Nephron progenitor cell (in vitro differentiated cells): Measurements from ENCODE around the gene GNAO1.
"Not testable (repeated sequence)": the region's sequence is repeated elsewhere in the genome, so short reads cannot be mapped to it uniquely, and the experiment has no call there.

Experiments
- DNase-seq: peaks from one replicate; pipeline ENCODE4 v3.0.0; 2021
- H3K27ac Mint-ChIP-seq: 2 replicates; pipeline ENCODE4 v1.8.0; 2021; ENCODE audit warnings: mild to moderate bottlenecking, moderate library complexity, mixed read lengths
- H3K27me3 Mint-ChIP-seq: 2 replicates; pipeline ENCODE4 v1.8.0; 2021; ENCODE audit warnings: mild to moderate bottlenecking, low read depth, mixed read lengths; ENCODE audit not compliant: poor library complexity
- H3K36me3 Mint-ChIP-seq: 2 replicates; pipeline ENCODE4 v1.8.0; 2021; ENCODE audit warnings: low read depth, mixed read lengths
- H3K4me1 Mint-ChIP-seq: 2 replicates; pipeline ENCODE4 v1.8.0; 2021; ENCODE audit warnings: mixed read lengths
- H3K4me3 Mint-ChIP-seq: 2 replicates; pipeline ENCODE4 v1.8.0; 2021; ENCODE audit warnings: mild to moderate bottlenecking, moderate library complexity, mixed read lengths
- H3K9me3 Mint-ChIP-seq: 2 replicates; pipeline ENCODE4 v1.8.0; 2021; ENCODE audit warnings: mild to moderate bottlenecking, moderate library complexity, mixed read lengths
- TF ChIP-seq, protein P1 (sequence below): fragments of 200-600 bp; sonication (generic); IDR thresholded peaks from 2 replicates; pipeline ENCODE4 v1.5.0; 2021; ENCODE audit warnings: antibody characterized with exemption

Gene GNAO1

DNA sequence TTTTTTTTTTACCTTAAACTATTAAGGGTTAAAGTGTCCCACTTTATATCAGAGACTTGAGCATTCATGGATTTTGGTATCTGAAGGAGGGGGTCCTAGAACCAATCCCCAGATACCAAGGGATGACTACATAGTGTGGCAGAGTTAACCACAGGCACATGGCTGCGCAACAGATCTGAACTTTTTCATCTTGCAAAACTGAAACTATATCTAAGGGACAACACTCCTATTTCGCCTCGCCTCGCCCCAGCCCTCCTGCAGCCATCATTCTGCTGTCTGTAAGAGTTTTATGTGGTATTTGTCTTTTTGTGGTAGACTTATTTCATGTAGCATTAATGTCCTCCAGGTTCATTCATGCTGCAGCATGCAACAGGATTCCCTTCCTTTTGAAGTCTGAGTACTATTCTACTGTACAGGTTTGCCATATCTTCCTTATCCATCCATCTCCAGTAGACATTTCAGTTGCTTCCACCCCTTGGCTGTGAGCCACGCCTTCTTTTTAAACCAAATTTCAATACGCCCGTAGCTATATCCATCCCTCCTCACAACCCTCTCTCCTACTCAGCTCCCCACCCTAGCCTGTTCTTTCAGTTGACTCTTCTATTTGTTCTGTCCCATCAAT lies 180.8 kb downstream of the GNAO1 start:
- Mint-ChIP-seq H3K36me3 (peaks cover 66% of the 10 kb centered on the region), H3K27ac (peak overlapping the region; percentile 93), H3K4me3 (peak overlapping the region; percentile 56), H3K9me3 (peaks cover 22% of the 10 kb centered on the region), H3K27me3 (no peaks in the 10 kb centered on the region), H3K4me1 (peaks cover 55% of the 10 kb centered on the region)
- no peak for DNase-seq
- TF ChIP-seq, protein P1, sequence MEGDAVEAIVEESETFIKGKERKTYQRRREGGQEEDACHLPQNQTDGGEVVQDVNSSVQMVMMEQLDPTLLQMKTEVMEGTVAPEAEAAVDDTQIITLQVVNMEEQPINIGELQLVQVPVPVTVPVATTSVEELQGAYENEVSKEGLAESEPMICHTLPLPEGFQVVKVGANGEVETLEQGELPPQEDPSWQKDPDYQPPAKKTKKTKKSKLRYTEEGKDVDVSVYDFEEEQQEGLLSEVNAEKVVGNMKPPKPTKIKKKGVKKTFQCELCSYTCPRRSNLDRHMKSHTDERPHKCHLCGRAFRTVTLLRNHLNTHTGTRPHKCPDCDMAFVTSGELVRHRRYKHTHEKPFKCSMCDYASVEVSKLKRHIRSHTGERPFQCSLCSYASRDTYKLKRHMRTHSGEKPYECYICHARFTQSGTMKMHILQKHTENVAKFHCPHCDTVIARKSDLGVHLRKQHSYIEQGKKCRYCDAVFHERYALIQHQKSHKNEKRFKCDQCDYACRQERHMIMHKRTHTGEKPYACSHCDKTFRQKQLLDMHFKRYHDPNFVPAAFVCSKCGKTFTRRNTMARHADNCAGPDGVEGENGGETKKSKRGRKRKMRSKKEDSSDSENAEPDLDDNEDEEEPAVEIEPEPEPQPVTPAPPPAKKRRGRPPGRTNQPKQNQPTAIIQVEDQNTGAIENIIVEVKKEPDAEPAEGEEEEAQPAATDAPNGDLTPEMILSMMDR, result no peak

DNA sequence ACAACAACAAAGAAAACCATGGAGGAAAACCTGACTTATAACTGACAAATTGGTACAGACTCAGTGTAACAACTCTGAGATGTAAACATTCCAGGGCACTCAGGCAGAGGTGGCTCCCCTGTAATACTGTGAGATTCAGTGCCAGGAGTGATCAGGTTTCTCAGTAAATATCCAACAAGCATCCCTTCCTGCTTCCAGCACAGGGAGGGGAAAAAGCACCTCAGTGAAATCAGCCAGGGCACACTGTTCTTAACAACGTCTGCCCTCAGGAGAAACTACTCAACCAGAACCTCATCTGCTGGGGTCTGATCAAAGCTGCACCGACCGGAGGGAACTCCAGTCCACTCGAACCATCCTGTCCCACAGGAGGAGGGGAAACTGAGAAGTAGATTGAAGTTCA lies 181.7 kb downstream of the GNAO1 start:
- DNase-seq, result peak; percentile 35
- Mint-ChIP-seq H3K36me3 (peaks cover 66% of the 10 kb centered on the region), H3K4me1 (peaks cover 55% of the 10 kb centered on the region), H3K9me3 (peaks cover 31% of the 10 kb centered on the region), H3K4me3 (peak overlapping the region; percentile 20), H3K27me3 (no peaks in the 10 kb centered on the region), H3K27ac (peak overlapping the region; percentile 93)
- TF ChIP-seq, protein P1, result no peak

DNA sequence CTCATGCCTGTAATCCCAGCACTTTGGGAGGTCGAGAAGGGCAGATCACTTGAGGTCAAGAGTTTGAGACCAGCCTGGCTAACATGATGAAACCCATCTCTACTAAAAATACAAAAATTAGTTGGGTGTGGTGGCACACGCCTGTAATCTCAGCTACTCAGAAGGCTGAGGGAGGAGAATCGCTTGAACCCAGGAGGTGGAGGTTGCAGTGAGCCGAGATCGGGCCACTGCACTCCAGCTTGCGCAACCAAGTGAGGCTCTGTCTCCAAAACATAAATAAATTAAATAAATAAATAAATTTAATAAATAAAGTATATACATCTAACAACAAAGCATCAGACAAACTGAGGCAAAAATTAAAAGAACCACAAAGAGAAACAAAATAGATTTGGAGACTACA lies 184.5 kb downstream of the GNAO1 start:
- not testable (repeated sequence) for H3K4me3 Mint-ChIP-seq, H3K27me3 Mint-ChIP-seq, DNase-seq, H3K27ac Mint-ChIP-seq
- Mint-ChIP-seq H3K36me3 (peaks cover 77% of the 10 kb centered on the region), H3K4me1 (peaks cover 39% of the 10 kb centered on the region), H3K9me3 (peaks cover 59% of the 10 kb centered on the region)

DNA sequence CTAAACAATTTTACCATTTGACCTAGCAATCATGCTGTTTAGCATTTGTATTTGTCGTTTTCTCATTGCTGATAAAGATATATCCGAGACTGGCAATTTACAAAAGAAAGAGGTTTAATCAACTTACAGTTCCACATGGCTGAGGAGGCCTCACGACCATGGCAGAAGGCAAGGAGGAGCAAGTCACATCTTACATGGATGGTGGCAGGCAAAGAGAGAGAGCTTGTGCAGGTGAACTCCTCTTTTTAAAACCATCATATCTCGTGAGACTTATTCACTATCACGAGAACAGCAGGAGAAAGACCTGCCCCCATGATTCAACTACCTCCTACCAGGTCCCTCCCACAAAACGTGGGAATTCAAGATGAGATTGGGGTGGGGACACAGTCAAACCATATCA lies 187.8 kb downstream of the GNAO1 start:
- peaks cover 100% of the 10 kb centered on the region for H3K36me3 Mint-ChIP-seq
- DNase-seq, H3K4me3 Mint-ChIP-seq, H3K27ac Mint-ChIP-seq, H3K27me3 Mint-ChIP-seq: not testable (repeated sequence)
- peaks cover 81% of the 10 kb centered on the region for H3K9me3 Mint-ChIP-seq
- peaks cover 19% of the 10 kb centered on the region for H3K4me1 Mint-ChIP-seq

DNA sequence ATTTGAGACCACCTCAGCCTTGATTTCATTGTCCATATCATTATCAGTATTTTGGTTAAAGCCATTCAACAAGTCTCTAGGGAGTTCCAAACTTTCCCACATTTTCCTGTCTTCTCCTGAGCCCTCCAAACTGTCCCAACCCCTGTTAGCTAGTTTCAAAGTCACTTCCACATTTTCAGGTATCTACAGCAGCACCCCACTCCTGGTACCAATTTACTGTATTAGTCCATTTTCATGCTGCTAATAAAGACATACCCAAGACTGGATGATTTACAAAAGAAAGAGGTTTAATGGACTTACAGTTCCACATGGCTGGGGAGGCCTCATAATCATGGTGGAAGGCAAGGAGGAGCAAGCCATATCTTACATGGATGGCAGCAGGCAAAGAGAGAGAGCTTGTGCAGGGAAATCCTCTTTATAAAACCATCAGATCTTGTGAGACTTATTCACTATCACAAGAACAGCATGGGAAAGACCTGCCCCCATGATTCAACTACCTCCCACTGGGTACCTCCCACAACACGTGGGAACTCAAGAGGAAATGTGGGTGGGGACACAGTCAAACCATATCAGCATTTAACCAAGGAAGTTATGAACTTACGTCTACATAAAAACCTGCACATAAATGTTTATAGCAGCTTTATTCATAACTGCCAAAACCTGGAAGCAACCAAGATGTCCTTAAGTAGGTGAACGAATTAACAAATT lies 189.6 kb downstream of the GNAO1 start:
- Mint-ChIP-seq H3K4me1 (peaks cover 20% of the 10 kb centered on the region), H3K9me3 (peaks cover 69% of the 10 kb centered on the region), H3K36me3 (peaks cover 98% of the 10 kb centered on the region)
- not testable (repeated sequence) for H3K27ac Mint-ChIP-seq, H3K4me3 Mint-ChIP-seq, H3K27me3 Mint-ChIP-seq, DNase-seq

DNA sequence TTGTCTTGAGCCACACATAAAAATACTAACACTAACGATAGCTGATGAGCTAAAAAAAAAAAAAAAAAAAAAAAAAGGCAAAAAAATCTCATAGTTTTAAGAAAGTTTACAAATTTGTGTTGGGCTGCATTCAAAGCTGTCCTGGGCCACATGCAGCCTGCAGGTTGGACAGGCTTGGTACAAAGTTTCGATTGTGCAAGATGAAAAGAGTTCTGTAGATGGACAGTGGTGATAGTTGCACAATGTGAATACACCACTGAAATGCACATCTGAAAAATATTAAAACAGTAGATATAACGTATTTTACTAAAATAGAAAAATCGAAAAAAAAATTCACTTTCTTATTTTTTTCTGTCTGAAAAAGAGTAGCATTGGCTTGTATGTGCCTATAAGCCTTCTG lies 191.2 kb downstream of the GNAO1 start:
- no peak overlapping the region for H3K4me3 Mint-ChIP-seq
- peaks cover 91% of the 10 kb centered on the region for H3K36me3 Mint-ChIP-seq
- H3K4me1 Mint-ChIP-seq, result peaks cover 23% of the 10 kb centered on the region
- H3K9me3 Mint-ChIP-seq, result peaks cover 65% of the 10 kb centered on the region
- DNase-seq, result no peak
- no peak overlapping the region for H3K27ac Mint-ChIP-seq
- TF ChIP-seq, protein P1, result no peak
- peaks cover 4% of the 10 kb centered on the region for H3K27me3 Mint-ChIP-seq

DNA sequence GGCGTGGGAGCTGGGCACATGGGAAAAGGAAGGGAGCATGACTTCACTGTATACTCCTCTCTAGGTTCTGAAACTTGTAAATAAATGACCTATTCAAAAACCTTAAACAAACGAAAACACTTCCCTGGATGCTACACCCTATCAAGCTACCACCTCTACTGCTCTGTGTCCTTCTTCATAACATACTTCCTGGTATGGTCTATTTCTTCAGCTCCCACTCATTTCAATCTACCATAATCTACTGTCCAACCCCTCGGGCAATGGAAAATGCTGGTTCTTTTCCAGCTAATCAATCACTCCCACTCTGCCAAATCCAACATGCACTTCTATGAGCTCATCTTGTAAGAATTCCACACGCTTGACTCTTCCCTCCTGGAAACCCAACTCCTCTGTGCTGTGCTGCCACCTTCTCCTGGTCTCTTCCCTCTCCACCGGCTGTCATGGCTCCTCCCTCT lies 191.6 kb downstream of the GNAO1 start:
- TF ChIP-seq, protein P1, result no peak
- no peak for DNase-seq
- Mint-ChIP-seq H3K4me3 (no peak overlapping the region), H3K27ac (peak overlapping the region; percentile 4), H3K4me1 (peaks cover 23% of the 10 kb centered on the region), H3K9me3 (peaks cover 61% of the 10 kb centered on the region), H3K36me3 (peaks cover 91% of the 10 kb centered on the region), H3K27me3 (peaks cover 4% of the 10 kb centered on the region)
